HepG2 (cell line): Measurements from ENCODE around the gene ATRN. TPM values are rescaled to one million over a fixed set of nuclear protein-coding genes. Genes with fewer than 3 reads are reported as not detected.

ENCODE experiments used
- ATAC-seq: fragments of 200-7000 bp; cut with Tn5 transposase; 3 replicates; pipeline ENCODE4 v1.9.1; 2020; ENCODE audit warnings: mild to moderate bottlenecking, moderate library complexity
- BruUV-seq: library from RNA; stranded (reverse); fragments of 400-500 nt; replicated peaks from 2 replicates; lab custom pipeline; 2021; lab: Mats Ljungman, UMichigan
- CTCF ChIA-PET: fragments of 300-600 bp; formaldehyde crosslinking; extraction: SDS; loops from one replicate; lab custom pipeline; 2021; ENCODE audit warnings: low total read pairs, inconsistent platforms, low intra/inter-chr PET ratio; lab: Yijun Ruan, JAX
- POLR2A ChIA-PET: fragments of 350-600 bp; sonication (Branson Sonifier 250); formaldehyde crosslinking; loops from one replicate; lab custom pipeline; 2020; ENCODE audit warnings: antibody characterized with exemption, inconsistent platforms; lab: Yijun Ruan, JAX
- DNase-seq: peaks from one replicate; pipeline ENCODE4 v3.0.0-alpha.2; 2015; ENCODE audit warnings: low spot score
- FAIRE-seq: peaks from 3 replicates; lab custom pipeline; 2011; peaks lifted over from hg19 to GRCh38; lab: Jason Lieb, UNC
- H2AFZ ChIP-seq: one replicate; pipeline ENCODE4 v1.6.1; 2011; ENCODE audit warnings: low read length, inconsistent platforms
- H3K27ac ChIP-seq: fragments of 300-600 bp; 3 replicates; pipeline ENCODE4 v1.8.0; 2011; ENCODE audit warnings: mixed run types, mild to moderate bottlenecking, mixed read lengths, low read length, inconsistent platforms; ENCODE audit not compliant: insufficient read depth; ENCODE audit errors: extremely low read length
- H3K27me3 ChIP-seq, 2 experiments: fragments of 200-600 bp in 1 of 2; 2 replicates in 1 of 2; 3 replicates in 1 of 2; pipeline versions ENCODE4 v1.6.0 to v1.8.0; 2011; ENCODE audit warnings: low read length in 2 of 2, mild to moderate bottlenecking in 2 of 2, moderate library complexity in 2 of 2, inconsistent platforms in 1 of 2; ENCODE audit not compliant: insufficient read depth in 2 of 2, control insufficient read depth in 1 of 2
- H3K36me3 ChIP-seq, 2 experiments: fragments of 200-600 bp in 1 of 2; replicated peaks in 1 of 2; 2 replicates in 1 of 2; 3 replicates in 1 of 2; pipeline versions ENCODE4 v1.5.1 to v1.8.0; 2011; ENCODE audit warnings: low read length in 2 of 2, inconsistent platforms in 1 of 2; ENCODE audit not compliant: insufficient read depth in 2 of 2, control insufficient read depth in 1 of 2
- H3K4me1 ChIP-seq: 2 replicates; pipeline ENCODE4 v1.5.1; 2012; ENCODE audit warnings: low read length, inconsistent platforms; ENCODE audit not compliant: insufficient read depth
- H3K4me2 ChIP-seq: 2 replicates; pipeline ENCODE4 v1.6.0; 2011; ENCODE audit warnings: low read depth, low read length, inconsistent platforms
- H3K4me3 ChIP-seq, 3 experiments: fragments of 200-600 bp in 1 of 3; sonication (generic), shearing (Covaris generic) in 1 of 3; replicated peaks in 1 of 3; 2 replicates each; pipeline ENCODE4 v1.5.1; 2011 to 2016; ENCODE audit warnings: low read length in 3 of 3, inconsistent platforms in 2 of 3, low read depth in 2 of 3, mild to moderate bottlenecking in 2 of 3, control low read depth in 1 of 3, mixed read lengths in 1 of 3; ENCODE audit not compliant: insufficient read depth in 1 of 3
- H3K79me2 ChIP-seq: one replicate; pipeline ENCODE4 v1.6.1; 2011; ENCODE audit warnings: low read length, inconsistent platforms; ENCODE audit not compliant: insufficient read depth
- H3K9ac ChIP-seq: 2 replicates; pipeline ENCODE4 v1.6.0; 2011; ENCODE audit warnings: mild to moderate bottlenecking, low read depth, low read length, inconsistent platforms; ENCODE audit not compliant: insufficient read depth
- H3K9me3 ChIP-seq: 2 replicates; pipeline ENCODE4 v1.5.1; 2012; ENCODE audit warnings: mild to moderate bottlenecking, low read length
- H4K20me1 ChIP-seq: 2 replicates; pipeline ENCODE4 v1.6.0; 2011; ENCODE audit warnings: inconsistent platforms, mild to moderate bottlenecking, low read length, moderate library complexity; ENCODE audit not compliant: insufficient read depth
- EEA1 ChIP-seq: sonication (generic); formaldehyde crosslinking; IDR thresholded peaks from 2 replicates; pipeline ENCODE4 v1.5.1; 2020; ENCODE audit warnings: mild to moderate bottlenecking, missing genetic modification reagents, borderline replicate concordance
- IKZF4 ChIP-seq: sonication (generic); formaldehyde crosslinking; IDR thresholded peaks from 2 replicates; pipeline ENCODE4 v1.5.1; 2020; ENCODE audit warnings: borderline replicate concordance, mild to moderate bottlenecking, low read depth, missing genetic modification reagents; ENCODE audit errors: not compliant biosample characterization
- KLF15 ChIP-seq: sonication (generic); formaldehyde crosslinking; IDR thresholded peaks from 2 replicates; pipeline ENCODE4 v1.8.1; 2023; ENCODE audit warnings: borderline replicate concordance, mild to moderate bottlenecking, inconsistent platforms, missing genetic modification reagents, mixed read lengths
- SALL2 ChIP-seq: sonication (generic); formaldehyde crosslinking; IDR thresholded peaks from 2 replicates; pipeline ENCODE4 v1.8.1; 2023; ENCODE audit warnings: mild to moderate bottlenecking, missing genetic modification reagents, inconsistent platforms
- ZNF253 ChIP-seq: sonication (generic); formaldehyde crosslinking; IDR thresholded peaks from 2 replicates; pipeline ENCODE4 v1.8.0; 2022; ENCODE audit warnings: mild to moderate bottlenecking, missing genetic modification reagents, borderline replicate concordance
- ZSCAN22 ChIP-seq: sonication (generic); formaldehyde crosslinking; IDR thresholded peaks from 2 replicates; pipeline ENCODE4 v1.4.0; 2020; ENCODE audit warnings: mild to moderate bottlenecking, missing genetic modification reagents
- WGBS: methylation state at CpG from one replicate; pipeline ENCODE4 v1.1.6; 2017; ENCODE audit warnings: low lambda C conversion rate; 5-methylcytosine and 5-hydroxymethylcytosine counted together
- in situ Hi-C: cut with HindIII; loops from 2 replicates; pipeline ENCODE4 v1.10.0; 2017; ENCODE audit warnings: low pct_unique_long_range_greater_than_20kb; ENCODE audit not compliant: extremely low pct_ligation_motif_present
- intact Hi-C: fragments of 100-400 bp; cut with micrococcal nuclease; formaldehyde crosslinking; loops from one replicate; pipeline ENCODE4 v1.10.0; 2022; ENCODE audit not compliant: unreplicated experiment
- polyA plus RNA-seq, 8 experiments: library from polyadenylated mRNA; depleted of rRNA in 3 of 8; stranded (reverse) in 7 of 8; unstranded in 1 of 8; fragments of >200 nt; fragmentation: Illumina TruSeq in 4 of 8; extraction: Trizol in 4 of 8; gene quantifications; 2 replicates each; pipeline versions ENCODE4 v1.2.1 to v1.2.3, GENCODE V29; 2011 to 2016; ENCODE audit warnings: low read depth in 4 of 8, missing spikeins in 1 of 8, mixed read lengths in 1 of 8; ENCODE audit not compliant: insufficient read depth in 1 of 8
- total RNA-seq, 5 experiments: library from RNA; depleted of rRNA; stranded (reverse); fragments of >200 nt; fragmentation: Illumina TruSeq; extraction: Trizol; gene quantifications; 2 replicates each; pipeline ENCODE4 v1.2.3, GENCODE V29; 2016; ENCODE audit warnings: low read depth in 1 of 5
- TF ChIP-seq, protein P1 (sequence below), 2 experiments: fragments of 450-650 bp in 1 of 2; sonication (generic) in 1 of 2; formaldehyde crosslinking; IDR thresholded peaks; 2 replicates each; pipeline versions ENCODE4 v1.5.0 to v1.8.0; 2020 to 2022; ENCODE audit warnings: mild to moderate bottlenecking in 1 of 2, missing genetic modification reagents in 1 of 2
- TF ChIP-seq, protein P2 (sequence below): sonication (generic); formaldehyde crosslinking; IDR thresholded peaks from 2 replicates; pipeline ENCODE4 v1.8.0; 2022; ENCODE audit warnings: low read depth, missing genetic modification reagents
- TF ChIP-seq, protein P3 (sequence below): sonication (generic); formaldehyde crosslinking; IDR thresholded peaks from 2 replicates; pipeline ENCODE4 v1.5.0; 2020; ENCODE audit warnings: mild to moderate bottlenecking, missing genetic modification reagents
- TF ChIP-seq, protein P4 (sequence below): sonication (generic); formaldehyde crosslinking; IDR thresholded peaks from 2 replicates; pipeline ENCODE4 v1.4.0; 2020; ENCODE audit warnings: missing genetic modification reagents, borderline replicate concordance
- TF ChIP-seq, protein P5 (sequence below): sonication (generic); formaldehyde crosslinking; IDR thresholded peaks from 2 replicates; pipeline ENCODE4 v1.5.0; 2020; ENCODE audit warnings: mild to moderate bottlenecking, missing genetic modification reagents, moderate library complexity
- TF ChIP-seq, protein P6 (sequence below): sonication (generic); formaldehyde crosslinking; IDR thresholded peaks from 2 replicates; pipeline ENCODE4 v1.8.0; 2022; ENCODE audit warnings: missing genetic modification reagents, mild to moderate bottlenecking, inconsistent platforms, borderline replicate concordance
- TF ChIP-seq, protein P7 (sequence below): sonication (generic); formaldehyde crosslinking; IDR thresholded peaks from 2 replicates; pipeline ENCODE4 v1.5.1; 2020; ENCODE audit warnings: mild to moderate bottlenecking, missing genetic modification reagents, borderline replicate concordance

ATRN gene
- total and polyA plus RNA-seq, 2 of the 13 experiments (the other 11 are each of a cell fraction or from before 2014, with no cell fraction given): 44.2 to 81.1 TPM

DNA sequence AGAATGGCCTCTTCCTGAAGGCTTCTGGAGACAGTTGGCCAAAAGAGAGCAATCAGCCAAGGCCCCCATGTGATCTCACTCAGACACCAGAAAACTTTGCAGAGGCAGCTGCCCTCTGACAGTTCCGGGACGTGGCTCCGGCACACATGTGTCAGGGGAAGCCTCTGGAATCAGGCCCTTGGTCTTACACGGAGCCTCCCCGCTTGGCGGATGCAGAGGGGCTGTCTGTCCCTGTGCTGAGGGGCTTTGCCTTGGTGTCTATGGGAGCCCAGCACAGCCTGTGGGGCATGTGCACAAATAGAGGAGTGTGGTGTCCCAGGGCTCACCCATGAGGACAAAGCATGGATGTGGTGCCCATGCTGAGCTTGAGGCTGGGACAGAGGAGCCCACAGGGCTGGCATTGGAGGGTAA is 227.8 kb downstream of the ATRN start:
- H3K27ac ChIP-seq: no peak overlapping the region
- H3K4me3 ChIP-seq: no peak overlapping the region
- 37% methylated on average over 6 of the region's 6 CpGs for WGBS
- H4K20me1 ChIP-seq: no peaks in the 10 kb centered on the region
- intact Hi-C loops (no loop called here), in situ Hi-C loops (no loop called here)
- POLR2A ChIA-PET: interaction anchor here (0.6 kb wide), 1 partner anchor 36 kb away, joined by 3 read pairs; no protein-coding TSS in a partner anchor
- H3K79me2 ChIP-seq: no peaks in the 10 kb centered on the region
- no peak overlapping the region for H3K4me2 ChIP-seq
- no peaks in the 10 kb centered on the region for H3K36me3 ChIP-seq
- peaks cover 24% of the 10 kb centered on the region for H3K4me1 ChIP-seq
- H3K27me3 ChIP-seq: peaks cover 21 to 52% of the 10 kb centered on the region in 2 experiments; a peak in 3 of 5 replicates
- DNase-seq: no peak
- H3K9ac ChIP-seq: no peak overlapping the region
- no TSS peak for BruUV-seq
- H3K9me3 ChIP-seq: peaks cover 5% of the 10 kb centered on the region; the same call in 1 of the 2 replicates
- ATAC-seq: peak; percentile 2; the same call in 1 of the 3 replicates
- FAIRE-seq: no peak
- CTCF ChIA-PET: no interaction called here
- no peak overlapping the region for H2AFZ ChIP-seq
- no peak for TF ChIP-seq KLF15 (CRISPR knock-in tag)
- TF ChIP-seq EEA1 (CRISPR knock-in tag): no peak
- TF ChIP-seq, protein P1, sequence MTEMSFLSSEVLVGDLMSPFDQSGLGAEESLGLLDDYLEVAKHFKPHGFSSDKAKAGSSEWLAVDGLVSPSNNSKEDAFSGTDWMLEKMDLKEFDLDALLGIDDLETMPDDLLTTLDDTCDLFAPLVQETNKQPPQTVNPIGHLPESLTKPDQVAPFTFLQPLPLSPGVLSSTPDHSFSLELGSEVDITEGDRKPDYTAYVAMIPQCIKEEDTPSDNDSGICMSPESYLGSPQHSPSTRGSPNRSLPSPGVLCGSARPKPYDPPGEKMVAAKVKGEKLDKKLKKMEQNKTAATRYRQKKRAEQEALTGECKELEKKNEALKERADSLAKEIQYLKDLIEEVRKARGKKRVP (CRISPR knock-in tag; IDR thresholded peaks at IDR 0.05): no peak
- TF ChIP-seq, protein P2, sequence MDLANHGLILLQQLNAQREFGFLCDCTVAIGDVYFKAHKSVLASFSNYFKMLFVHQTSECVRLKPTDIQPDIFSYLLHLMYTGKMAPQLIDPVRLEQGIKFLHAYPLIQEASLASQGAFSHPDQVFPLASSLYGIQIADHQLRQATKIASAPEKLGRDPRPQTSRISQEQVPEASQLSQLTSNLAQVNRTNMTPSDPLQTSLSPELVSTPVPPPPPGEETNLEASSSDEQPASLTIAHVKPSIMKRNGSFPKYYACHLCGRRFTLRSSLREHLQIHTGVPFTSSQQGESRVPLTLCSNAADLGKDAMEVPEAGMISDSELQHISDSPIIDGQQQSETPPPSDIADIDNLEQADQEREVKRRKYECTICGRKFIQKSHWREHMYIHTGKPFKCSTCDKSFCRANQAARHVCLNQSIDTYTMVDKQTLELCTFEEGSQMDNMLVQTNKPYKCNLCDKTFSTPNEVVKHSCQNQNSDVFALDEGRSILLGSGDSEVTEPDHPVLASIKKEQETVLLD (CRISPR knock-in tag): no peak
- TF ChIP-seq, protein P3, sequence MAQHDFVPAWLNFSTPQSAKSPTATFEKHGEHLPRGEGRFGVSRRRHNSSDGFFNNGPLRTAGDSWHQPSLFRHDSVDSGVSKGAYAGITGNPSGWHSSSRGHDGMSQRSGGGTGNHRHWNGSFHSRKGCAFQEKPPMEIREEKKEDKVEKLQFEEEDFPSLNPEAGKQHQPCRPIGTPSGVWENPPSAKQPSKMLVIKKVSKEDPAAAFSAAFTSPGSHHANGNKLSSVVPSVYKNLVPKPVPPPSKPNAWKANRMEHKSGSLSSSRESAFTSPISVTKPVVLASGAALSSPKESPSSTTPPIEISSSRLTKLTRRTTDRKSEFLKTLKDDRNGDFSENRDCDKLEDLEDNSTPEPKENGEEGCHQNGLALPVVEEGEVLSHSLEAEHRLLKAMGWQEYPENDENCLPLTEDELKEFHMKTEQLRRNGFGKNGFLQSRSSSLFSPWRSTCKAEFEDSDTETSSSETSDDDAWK (CRISPR knock-in tag): no peak
- TF ChIP-seq, protein P4, sequence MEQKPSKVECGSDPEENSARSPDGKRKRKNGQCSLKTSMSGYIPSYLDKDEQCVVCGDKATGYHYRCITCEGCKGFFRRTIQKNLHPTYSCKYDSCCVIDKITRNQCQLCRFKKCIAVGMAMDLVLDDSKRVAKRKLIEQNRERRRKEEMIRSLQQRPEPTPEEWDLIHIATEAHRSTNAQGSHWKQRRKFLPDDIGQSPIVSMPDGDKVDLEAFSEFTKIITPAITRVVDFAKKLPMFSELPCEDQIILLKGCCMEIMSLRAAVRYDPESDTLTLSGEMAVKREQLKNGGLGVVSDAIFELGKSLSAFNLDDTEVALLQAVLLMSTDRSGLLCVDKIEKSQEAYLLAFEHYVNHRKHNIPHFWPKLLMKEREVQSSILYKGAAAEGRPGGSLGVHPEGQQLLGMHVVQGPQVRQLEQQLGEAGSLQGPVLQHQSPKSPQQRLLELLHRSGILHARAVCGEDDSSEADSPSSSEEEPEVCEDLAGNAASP (CRISPR knock-in tag): no peak
- TF ChIP-seq, protein P5, sequence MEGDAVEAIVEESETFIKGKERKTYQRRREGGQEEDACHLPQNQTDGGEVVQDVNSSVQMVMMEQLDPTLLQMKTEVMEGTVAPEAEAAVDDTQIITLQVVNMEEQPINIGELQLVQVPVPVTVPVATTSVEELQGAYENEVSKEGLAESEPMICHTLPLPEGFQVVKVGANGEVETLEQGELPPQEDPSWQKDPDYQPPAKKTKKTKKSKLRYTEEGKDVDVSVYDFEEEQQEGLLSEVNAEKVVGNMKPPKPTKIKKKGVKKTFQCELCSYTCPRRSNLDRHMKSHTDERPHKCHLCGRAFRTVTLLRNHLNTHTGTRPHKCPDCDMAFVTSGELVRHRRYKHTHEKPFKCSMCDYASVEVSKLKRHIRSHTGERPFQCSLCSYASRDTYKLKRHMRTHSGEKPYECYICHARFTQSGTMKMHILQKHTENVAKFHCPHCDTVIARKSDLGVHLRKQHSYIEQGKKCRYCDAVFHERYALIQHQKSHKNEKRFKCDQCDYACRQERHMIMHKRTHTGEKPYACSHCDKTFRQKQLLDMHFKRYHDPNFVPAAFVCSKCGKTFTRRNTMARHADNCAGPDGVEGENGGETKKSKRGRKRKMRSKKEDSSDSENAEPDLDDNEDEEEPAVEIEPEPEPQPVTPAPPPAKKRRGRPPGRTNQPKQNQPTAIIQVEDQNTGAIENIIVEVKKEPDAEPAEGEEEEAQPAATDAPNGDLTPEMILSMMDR: no peak
- TF ChIP-seq SALL2 (CRISPR knock-in tag): no peak
- TF ChIP-seq ZNF253 (CRISPR knock-in tag): no peak
- TF ChIP-seq, protein P6, sequence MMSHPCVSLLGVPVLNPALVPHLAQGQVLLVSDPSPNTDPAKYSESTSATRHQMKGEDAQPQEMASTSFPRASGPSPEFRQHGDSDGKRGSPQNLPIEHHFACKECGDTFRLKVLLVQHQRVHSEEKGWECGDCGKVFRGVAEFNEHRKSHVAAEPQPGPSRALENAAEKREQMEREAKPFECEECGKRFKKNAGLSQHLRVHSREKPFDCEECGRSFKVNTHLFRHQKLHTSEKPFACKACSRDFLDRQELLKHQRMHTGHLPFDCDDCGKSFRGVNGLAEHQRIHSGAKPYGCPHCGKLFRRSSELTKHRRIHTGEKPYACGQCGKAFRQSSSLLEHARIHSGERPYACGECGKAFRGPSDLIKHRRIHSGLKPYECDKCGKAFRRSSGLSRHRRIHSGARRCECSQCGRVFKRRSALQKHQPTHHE (CRISPR knock-in tag): no peak
- TF ChIP-seq ZSCAN22: no peak
- TF ChIP-seq, protein P7, sequence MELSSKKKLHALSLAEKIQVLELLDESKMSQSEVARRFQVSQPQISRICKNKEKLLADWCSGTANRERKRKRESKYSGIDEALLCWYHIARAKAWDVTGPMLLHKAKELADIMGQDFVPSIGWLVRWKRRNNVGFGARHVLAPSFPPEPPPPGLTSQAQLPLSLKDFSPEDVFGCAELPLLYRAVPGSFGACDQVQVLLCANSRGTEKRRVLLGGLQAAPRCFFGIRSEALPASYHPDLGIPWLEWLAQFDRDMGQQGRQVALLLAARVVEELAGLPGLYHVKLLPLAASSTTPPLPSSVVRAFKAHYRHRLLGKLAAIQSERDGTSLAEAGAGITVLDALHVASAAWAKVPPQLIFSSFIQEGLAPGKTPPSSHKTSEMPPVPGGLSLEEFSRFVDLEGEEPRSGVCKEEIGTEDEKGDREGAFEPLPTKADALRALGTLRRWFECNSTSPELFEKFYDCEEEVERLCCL: no peak
- no peak for TF ChIP-seq IKZF4 (CRISPR knock-in tag)
